GM21717 (cell line): ENCODE measurements around the gene CNTNAP4.

Source experiments
- ATAC-seq: cut with Tn5 transposase; IDR thresholded peaks from one replicate; pipeline ENCODE4 v1.9.1; 2021; ENCODE audit warnings: mild to moderate bottlenecking, moderate library complexity; ENCODE audit not compliant: unreplicated experiment

The CNTNAP4 gene

GRCh38 chr16:76303637-76304314, 26.6 kb downstream of the CNTNAP4 start:
- no peak for ATAC-seq

DNA sequence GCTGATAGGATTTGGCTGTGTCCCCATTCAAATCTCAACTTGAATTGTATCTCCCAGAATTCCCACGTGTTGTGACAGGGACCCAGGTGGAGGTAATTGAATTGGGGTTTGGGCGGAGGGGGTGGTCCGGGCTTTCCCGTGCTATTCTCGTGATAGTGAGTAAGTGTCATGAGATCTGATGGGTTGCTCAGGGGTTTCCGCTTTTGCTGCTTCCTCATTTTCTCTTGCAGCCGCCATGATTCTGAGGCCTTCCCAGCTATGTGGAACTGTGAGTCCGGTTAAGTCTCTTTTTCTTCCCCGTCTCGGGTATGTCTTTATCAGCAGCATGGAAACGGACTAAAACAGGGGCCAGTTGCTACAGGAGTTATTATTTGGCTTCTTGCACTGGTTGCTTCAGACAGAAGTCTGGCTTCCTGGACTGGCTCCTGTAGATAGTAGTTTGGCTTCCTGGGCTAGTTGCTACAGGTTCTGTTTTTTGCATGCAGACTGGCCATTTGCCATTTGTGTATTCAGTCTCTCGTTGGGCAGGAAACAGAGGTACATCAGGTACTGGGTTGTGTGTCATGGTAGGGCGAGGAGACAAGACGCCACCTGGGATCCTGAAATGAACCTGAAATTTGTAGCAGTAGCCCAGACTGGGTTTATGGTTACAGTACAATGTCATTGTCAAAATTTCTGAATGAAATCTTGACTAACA, 32.6 kb downstream of the CNTNAP4 start:
- no peak for ATAC-seq

DNA sequence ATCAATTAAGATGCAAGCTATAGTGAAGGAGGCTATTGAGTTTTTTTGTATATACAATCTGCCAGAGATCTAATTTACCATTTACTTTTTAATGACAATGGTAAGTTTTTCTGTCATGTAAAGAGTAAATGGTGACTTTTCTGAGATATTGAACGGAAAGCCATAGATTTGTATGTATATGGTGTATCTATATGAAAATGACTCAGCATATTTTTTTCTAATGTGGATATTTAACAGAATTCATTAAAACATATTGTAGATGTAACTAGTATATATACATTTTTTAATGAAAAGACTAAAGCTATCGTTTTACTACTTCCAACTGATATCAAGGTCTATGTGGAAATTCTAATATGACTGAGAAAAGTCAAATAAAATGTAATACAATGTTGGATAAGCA, 34.1 kb downstream of the CNTNAP4 start:
- ATAC-seq, result no peak

- no peak for ATAC-seq
These were observed 41.4 kb downstream of the CNTNAP4 start for GRCh38 chr16:76318565-76318964.

DNA sequence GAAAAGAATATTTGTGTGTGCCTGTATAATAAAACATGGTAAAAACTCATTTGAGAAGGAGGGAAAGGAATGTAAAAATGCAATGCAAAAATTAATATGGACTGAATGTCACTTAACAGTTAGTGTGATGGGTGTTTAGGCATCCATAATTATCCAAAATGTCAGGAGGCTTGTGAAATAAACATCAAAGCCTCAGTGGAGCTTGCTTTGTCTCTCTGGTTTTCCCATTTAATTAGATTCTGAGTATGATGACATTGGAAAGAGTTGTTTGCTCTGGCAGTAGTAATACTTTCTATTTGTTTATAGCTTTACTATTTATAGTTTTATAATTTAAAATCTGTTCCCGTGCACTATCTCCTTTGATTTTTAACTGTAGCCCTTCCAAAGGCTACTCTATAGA, 51.9 kb downstream of the CNTNAP4 start:
- ATAC-seq, result no peak

- no peak for ATAC-seq
These were observed 58.2 kb downstream of the CNTNAP4 start for GRCh38 chr16:76335180-76335974.

- ATAC-seq, result no peak
These were observed 58.9 kb downstream of the CNTNAP4 start for GRCh38 chr16:76336112-76336511.

- ATAC-seq, result no peak
These were observed 61.3 kb downstream of the CNTNAP4 start for GRCh38 chr16:76338472-76338871.

DNA sequence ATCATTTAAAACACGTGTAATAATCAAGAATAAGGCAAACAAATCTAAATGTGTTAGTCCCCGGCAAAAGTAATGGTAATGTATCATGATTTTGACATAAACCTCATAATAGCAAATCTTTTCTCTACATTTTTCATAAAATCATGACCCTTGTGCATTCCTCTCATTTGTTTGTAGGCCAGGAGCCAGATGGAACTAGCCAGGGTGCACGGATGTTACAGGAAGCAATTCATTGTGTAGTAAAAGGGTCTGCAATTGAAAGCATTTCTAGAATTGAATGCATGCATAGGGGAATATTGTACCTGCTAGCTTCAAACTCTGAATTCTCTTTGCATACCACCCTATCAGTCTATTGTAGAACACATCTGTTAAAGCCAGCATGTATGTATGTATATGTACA, 66.6 kb downstream of the CNTNAP4 start:
- no peak for ATAC-seq

DNA sequence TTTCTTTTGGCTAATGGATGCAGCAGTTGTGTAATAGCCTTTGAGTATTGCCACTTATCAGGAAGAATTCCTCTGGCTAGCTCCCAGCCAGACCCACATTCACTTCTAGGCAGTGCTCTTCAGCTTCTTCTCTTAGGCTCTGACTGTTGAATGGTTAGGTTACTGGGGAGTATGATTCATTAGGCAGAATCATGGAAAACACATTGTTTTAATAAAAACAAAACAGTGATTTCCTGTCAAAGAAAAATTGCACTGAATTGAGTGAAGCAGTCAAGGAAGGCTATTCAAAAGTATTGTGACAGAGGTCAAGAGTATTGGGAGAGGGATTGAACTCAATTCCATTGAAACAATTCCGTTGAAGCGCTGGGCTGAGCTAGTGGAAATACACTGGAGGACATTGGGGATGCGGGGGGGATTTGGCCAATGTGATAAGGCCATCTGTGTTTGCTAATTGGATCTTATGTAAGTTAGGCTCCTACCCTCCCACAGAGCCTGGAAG, 68.0 kb downstream of the CNTNAP4 start:
- no peak for ATAC-seq

DNA sequence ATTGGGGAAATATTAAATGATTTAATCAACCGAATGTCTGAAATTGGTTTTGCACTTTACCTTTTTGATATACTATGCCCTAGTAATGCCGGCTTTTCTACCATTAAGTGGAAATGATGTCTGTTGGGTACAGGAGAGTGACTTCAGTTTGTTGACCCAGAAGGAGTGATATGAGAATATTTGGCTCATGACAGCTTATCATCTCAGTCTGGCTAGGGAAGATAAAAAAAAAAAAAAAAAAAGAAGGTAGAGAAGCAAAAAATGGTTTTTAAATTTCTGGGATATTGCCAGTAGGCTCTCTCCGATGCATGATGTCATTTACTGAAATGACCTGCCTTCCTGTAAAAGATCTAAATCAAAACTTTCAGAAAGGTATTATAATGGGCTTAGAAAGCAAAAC, 69.0 kb downstream of the CNTNAP4 start:
- no peak for ATAC-seq

DNA sequence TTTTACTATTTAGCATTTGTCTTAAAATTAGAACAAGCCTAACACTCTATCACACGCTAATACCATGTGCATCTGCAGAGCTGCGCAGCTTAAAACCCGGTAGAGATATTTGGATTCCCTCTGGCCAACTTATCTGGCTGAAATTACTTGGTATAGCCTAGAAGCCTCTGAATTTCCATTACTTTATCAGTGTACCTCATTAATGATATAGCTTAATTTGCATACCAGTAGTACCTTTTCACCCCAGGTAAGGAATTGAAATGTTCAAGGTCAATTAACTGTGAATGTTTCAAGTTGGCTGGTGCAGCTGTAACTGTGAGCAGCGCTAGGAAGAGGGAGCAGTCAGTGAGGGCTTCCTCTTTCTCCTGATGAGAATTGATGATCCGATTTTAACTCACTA, 74.2 kb downstream of the CNTNAP4 start:
- ATAC-seq, result no peak

DNA sequence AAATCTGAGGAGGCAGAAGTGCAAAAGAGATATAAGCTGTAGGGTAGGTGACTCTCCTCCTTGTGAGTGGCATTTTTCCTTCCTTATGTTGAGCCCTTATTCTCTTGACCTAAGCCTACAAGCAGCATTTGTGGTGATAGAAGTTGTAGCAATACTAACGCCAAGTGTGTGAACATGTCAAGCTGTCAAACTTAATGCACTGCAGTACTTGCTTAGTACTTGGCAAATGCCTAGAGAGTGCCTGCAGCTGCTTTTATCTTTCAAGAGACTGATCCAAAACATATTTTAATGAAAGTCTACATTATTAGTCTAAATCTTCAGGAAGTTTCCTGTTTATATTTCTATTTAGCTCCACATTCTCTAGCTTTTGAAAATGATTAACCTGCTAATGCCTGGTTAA, 83.2 kb downstream of the CNTNAP4 start:
- ATAC-seq, result no peak

DNA sequence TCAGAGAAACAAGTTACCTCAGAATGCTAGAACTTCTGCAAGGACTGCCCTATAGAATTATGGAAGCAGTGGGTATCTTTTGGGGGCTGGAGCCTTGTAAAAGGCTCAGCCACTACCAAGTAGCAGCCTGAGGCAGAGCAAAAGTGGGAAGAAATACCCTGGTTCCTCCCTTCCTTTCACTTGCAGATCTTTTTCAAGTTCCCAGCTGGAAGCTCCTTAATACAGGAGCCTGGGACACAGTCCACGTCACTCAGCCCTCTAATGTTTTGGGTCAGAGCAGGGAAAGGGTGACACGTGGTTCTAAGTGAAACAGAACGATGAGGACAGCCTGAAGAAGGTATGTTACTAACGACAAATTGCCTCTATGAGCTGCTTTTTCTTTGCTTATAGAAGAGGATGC, 93.1 kb downstream of the CNTNAP4 start:
- ATAC-seq, result no peak

GRCh38 chr16:76371441-76371840, 94.2 kb downstream of the CNTNAP4 start:
- no peak for ATAC-seq

- no peak for ATAC-seq
These were observed 96.8 kb downstream of the CNTNAP4 start for GRCh38 chr16:76373998-76374397.

DNA sequence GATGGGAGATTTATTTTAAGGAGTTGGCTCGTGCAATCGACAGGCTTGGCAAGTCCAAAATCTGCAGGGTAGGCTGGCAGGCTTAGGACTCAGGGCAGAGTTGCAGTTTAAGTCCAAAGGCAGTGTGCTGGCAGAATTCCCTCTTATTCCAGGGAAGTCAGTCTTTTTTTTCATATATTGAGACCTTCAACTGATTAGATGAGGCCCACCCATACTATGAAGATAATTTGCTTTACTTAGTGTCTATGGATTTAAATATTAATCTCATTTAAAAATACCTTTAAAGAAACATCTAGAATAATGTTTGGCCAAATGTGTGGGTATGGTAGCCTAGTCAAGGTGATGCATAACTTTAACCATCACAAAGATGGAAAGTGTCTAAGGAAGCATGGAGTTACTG, 99.8 kb downstream of the CNTNAP4 start:
- ATAC-seq, result no peak

DNA sequence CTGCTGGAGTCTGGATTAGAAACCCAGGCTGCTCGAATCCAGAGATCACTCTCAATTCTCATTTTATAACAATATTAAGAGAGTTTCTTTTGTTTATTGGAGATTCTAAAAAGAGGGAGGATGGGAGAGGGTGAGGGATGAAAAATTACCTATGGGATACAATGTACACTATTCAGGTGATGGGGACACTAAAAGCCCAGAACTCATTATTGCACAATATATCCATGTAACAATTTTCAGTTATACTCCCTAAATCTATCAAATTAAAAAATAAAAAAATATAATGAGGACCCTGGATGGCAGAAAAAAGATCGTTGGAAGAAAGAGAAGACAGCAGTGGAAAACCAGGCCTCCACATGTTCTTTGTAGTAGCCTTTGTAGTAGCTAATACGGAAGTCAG, 100.8 kb downstream of the CNTNAP4 start:
- no peak for ATAC-seq

GRCh38 chr16:76381096-76381495, 103.9 kb downstream of the CNTNAP4 start:
- ATAC-seq, result no peak

DNA sequence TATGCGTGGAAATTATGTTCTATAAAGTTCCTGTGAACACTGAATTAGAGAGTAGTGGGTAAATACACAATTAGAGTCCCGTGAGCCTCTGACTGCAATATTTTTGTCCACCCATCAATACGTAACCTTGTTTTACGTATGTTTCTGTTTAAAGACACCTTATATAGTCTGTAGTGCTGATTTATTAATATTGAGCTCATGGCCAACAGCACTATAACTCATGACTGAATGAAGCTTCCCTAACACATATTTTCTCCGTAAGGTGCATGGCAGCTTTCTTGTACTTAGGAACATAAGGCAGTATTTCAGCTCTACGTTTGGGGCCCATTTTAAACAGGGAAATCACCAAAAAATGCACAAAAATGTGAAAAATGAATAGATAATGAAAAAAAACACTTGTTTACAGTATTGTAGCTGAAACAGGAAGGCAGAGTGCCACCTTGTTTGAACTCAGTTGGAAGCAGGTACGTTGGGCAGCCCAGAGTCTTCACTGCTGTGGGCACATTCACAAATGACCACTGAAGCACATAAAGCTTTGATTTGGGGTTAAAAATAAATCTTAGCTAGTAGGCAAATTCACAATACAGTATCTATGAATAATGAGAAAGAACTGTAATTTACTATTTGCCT, 108.5 kb downstream of the CNTNAP4 start:
- ATAC-seq, result no peak

DNA sequence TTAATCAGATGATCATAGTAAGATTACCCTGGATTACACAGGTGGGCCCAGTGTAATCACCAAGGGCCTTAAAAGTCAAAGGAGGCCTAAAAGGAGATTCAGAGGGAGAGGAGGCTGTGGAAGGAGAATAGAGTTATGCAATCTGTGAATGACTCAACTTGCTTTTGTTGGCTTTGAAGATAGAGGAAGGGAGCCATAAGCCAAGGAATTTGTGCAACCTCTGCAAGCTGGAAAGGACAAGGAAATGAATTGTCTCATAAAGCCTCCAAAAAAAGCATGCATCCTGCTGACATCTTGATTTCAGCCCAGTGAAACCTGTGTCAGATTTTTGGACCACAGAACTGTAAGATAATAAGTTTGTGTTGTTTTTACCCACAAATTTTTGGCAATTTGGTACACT, 109.6 kb downstream of the CNTNAP4 start:
- no peak for ATAC-seq
